HL-60/S4 treated with retinoic acid at 250 ng/mL for 4 days and 3 days (cell line): ENCODE data around the gene TRIM23.
"Not testable (repeated sequence)": the region's sequence is repeated elsewhere in the genome, so short reads cannot be mapped to it uniquely, and the experiment has no call there.

Source experiments
- in situ Hi-C: fragments of 300-500 bp; cut with MboI; formaldehyde crosslinking; loops from 2 replicates; pipeline ENCODE4 v1.7.0; 2022; ENCODE audit warnings: low sequenced_read_pairs

The TRIM23 gene

DNA sequence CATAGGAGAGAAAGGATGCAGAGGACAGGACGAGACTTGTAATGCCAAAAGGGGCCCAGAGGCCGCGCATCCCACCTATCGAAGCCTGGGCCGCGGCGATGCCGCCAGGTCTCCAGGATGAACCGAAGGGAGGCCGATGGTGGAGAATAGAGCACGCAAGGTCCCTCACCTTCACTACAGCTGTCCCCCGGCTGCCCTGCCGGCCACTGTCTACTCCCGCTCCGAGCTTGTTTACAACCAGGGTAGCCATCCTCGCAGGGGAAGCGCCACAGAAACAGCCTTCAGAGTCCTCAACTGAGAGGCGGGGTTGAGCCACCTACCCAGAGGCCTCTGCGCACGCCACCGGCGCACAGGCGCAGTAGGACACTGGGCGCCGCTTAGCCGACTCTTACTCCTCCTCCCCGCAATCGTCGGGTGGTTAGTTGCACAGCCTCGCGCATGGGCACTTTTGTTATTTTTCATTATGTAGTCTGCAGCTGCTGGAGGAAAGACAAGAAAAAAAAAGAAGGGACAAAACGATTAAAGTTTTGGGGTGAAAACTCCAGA is at the start of gene TRIM23:
TSS of gene TRIM23 (minus strand) at position 309 of the 546 bp plus-strand sequence. CDS start at position 250, 59 bp downstream.
- in situ Hi-C loops: no loop called here

DNA sequence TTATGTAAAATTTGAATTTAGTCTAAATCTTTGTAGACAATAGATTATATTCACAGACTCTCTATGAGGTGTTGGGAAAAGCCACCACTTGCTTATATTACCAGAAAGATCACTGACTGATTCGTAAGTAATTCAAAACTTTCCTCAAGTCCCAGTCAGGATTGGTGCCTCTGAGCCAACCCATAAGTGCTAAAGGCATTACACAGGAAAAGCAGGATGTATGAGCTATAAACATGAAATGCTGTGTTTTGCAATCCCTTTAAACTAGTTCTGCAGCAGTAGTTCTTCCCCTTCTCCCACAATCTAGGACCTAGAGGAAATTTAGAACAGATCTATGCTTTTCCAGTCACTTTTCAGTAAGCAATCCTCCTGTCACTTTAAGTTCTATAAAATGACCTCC is 48.7 kb upstream of the TRIM23 start:
- in situ Hi-C loops: no loop called here

DNA sequence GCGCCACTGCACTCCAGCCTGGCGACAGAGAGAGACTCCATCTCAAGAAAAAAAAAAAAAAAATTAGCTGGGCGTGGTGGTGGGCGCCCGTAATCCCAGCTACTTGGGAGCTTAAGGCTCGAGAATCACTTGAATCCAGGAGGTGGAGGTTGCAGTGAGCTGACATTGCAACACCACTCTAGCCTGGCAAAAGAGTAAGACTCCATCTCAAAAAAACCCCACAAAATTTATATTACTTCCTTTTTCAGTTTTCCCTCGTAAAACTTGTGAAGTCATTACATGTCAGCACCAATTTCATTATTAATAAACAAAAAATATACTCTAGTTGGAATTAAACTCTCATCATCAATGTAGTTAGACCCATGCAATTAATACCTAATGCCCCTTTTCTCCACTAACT is 44.6 kb upstream of the TRIM23 start:
- in situ Hi-C loops: no loop called here

DNA sequence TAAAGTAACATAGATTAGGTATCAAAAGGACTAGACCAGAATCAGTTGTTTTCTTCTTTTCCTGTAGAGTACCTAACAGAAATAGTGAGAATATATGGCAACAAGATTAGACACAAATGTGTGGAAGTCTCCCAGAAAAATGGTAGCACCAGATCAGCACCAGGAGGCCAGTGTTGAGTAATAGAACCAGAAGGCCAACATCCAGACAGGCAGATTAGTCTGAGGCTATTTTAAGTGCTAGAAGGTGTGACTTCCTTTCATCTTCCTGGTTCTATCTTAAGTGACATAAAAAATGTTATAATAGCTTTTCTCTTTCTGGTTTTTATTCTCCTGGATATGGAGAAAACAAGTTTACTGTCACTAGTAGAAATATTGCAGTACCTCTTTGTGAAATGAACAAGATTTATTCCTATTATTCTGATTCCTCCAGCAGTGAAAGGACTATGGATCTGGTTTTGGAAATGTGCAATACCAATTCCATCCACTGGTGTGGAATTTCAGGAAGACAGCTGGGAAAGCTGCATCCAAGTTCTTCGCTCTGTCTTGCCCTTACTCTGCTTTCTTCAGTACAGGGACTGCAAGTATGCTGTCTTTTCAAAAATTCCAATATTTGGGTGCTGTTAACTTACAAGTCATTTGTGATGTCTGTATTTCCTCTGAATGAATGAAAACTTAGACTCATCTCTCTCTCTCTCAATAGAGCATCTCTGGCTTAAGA is 39.8 kb upstream of the TRIM23 start:
- in situ Hi-C loops: no loop called here

DNA sequence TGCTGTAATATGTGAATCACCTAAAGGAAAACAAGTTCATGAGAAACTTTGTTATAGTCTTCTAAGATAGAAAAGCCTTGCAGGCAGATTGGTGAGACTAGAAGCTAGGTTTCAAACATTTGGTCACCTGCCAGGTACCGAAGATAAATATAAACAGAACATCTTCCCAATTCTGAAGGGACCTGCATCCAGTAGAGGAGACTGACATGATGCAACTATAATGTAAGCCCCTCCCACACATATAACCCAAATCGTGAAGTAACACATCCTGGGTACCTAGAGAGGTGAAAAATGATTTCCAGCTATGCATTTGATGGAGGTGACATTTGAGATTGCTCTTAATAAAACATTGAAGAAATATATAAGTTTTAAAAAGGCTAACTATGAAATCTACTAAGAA is 30.6 kb upstream of the TRIM23 start:
- in situ Hi-C loops: no loop called here

DNA sequence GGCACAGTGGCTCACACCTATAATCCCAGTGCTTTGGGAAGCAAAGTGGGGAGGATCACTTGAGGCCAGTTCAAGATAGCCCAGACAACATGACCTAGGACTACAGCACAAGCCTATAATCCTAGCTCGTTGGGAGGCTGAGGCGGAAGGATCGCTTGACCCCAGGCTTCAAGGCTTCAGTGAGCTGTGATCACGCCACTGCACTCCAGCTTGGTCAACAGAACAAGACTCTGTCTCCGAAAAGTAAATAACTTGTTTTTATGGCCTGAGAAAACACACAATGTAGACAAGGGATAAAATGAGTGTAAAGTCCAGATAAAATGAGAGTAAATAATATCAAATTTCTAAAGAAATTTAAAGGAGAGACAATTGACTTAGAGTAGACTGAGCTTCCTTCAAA is 27.0 kb upstream of the TRIM23 start:
- in situ Hi-C loops: no loop called here

DNA sequence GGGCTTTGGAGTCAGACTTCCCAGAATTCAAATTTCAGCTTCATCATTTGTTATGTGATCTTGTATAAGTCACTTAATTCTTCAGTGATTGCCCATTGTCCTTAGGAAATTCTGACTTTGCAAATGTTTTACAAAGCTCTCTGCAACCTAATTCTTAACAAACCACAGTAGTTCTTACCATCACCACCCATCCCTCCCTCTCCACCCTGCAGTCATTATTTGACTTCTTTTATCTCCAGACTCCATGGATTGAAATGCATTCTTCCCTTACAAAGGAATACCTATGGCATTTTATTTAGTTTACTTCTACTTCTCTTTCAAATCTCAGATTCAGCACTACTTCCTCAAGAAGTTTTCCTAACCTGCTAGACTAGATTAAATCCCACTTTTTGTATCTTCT is 23.8 kb upstream of the TRIM23 start:
- in situ Hi-C loops: no loop called here

DNA sequence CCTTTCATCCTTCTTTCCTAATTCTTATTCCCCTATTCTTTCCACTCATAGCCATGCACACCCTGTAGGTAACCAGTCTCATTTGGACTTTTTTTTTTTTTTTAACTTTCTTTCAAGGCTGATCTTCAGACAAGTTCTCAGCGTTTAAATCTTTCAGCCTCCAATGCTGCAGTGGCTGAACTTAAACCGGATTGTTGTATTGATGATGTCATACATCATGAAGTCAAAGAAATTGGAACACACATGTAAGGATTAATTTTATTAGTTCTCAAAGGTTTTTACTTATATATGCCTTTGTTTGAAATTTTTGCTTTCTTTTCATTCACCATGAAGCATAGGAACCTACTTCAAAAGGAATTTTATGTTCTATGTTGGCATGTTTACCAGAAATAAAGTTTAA is 22.8 kb upstream of the TRIM23 start:
- in situ Hi-C loops: no loop called here

DNA sequence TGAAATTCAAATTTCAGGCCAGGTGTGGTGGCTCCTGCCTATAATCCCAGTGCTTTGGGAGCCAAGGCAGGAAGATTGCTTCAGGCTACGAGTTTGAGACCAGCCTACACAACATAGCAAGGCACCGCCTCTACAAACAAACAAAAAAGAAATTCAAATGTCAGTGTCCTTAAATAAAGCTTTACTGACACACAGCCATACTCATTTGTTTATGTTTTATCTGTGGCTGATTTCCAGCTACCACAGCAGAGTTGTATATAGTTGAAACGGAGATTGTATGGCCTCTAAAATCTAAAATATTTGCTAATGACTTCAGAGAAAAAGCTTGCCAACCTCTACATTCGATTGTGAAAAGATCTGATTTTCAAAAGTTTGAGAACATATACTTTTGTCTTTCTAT is 16.1 kb upstream of the TRIM23 start:
- in situ Hi-C loops: no loop called here

DNA sequence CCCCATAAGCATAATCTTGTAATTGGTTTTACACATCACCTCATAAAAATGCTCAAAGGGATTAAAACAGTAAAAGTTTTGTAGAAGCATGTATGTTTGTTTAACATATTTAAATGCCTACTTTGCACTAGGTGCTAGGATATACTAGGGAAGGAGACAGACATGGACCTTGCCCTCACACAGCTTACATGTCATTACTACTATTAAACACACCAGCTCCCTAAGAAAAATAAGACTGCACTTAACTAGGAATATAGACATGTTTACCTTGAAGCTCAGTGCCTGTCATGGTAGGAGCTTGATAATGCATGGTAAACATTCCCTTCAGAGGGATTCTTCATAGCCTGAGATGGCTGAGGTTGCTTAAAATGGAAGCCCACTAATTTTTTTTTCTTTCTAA is 6.8 kb upstream of the TRIM23 start:
- in situ Hi-C loops: no loop called here

DNA sequence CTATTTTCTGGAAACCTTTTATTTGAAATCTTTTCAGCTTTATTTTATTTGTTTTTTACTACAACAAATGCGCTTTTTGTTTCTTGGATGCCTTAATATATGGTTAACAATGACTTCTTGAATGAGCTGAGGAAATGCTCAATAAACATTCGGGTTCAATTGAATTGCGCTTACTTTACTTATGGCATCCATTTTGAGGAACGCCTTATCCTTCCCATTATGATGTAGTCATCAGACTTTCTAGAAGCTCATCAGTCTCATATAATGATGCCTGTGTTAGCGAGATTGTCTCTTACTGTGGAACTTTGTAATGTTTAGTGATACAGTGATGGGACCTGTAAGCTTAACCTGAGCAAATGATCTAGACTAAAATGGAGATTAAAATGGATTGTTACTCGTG is 1.6 kb upstream of the TRIM23 start:
- in situ Hi-C loops: no loop called here

DNA sequence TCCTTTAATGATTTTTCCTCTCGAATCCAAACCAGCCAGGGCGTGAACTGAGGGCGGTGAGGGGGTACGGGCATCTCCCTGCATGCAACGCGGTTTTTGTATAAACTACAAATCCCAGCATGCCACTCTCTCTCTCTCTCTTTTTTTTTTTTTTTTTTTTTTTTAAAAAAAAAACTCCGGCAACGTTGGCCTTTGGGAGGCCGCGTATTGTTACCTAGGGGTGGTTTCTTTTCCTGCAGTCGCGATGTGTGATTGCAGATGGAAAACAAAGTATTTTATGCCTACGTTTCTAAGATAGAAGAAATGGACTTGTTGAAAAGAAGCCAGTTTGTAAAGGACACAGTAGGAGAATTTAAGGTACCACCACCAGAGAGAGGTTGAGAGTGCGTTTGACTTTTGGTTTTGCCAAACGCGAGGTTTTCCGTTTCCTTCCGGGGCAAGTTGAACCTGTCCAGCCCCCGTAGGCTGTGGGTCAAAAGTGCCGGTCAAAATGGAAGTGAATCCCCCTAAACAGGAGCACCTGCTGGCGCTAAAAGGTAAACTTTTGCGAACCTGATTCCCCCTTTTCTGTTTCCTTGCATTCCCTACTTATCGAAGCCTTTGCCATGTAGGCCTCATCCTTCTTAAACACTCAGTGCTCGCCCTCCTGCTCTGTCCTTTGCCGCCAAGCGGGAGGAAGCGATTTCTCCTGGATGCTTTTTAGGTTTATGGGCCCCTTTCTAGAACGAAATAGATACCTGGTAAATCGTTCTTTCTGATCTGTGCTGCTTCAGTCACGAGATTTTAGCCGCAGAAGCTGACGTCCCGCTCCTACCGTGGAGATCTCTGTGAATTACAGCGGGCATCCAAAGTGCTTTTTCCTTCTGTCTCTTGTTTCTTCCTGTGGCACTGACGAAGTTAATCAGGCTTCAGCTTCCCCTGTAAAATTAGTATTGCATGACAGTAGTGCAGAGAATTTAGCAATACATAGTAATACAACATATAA is 730 bp upstream of the TRIM23 start, which contains the start of the genes SHLD3 and TRAPPC13:
TSS of gene SHLD3 (plus strand) at position 457 of the 985 bp plus-strand sequence. CDS start 4,561 bp downstream, outside the sequence.
TSS of gene TRAPPC13 (plus strand) at position 457 of the 985 bp plus-strand sequence. CDS start at position 491, 34 bp downstream.
- in situ Hi-C loops: no loop called here

DNA sequence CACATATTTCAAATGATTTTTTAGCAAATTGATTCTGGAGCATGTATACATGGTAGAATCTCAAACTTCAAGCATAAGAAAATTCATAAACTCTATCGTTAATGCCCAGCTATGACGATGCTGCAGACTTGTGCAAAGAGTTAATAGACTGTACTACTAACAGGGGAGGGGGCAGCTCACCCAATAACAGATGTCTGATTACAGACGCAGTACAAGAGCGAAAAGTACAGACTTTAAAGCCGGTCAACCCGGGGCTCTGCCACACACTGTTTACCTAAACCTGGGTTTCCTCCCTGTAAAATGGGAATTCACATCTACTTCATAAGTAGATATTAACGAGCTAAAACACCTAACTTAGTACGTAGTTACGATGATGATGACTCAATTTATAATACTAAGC is 651 bp downstream of the TRIM23 start:
- in situ Hi-C loops: no loop called here

DNA sequence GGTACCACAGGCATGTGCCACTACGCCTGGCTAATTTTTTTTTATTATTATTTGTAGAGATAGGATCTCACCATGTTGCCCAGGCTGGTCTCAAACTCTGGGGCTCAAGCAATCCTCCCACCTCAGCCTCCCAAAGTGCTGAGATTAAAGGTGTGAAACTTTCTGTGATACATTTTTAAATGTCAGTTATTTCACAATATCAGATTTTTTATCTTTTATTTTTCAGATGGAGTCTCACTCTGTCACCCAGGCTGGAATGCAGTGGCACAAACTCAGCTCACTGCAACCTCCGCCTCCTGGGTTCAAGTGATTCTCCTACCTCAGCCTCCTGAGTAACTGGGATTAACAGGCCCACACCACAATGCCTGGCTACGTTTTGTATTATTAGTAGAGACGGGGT is 2.2 kb downstream of the TRIM23 start:
- in situ Hi-C loops: not testable (repeated sequence)

DNA sequence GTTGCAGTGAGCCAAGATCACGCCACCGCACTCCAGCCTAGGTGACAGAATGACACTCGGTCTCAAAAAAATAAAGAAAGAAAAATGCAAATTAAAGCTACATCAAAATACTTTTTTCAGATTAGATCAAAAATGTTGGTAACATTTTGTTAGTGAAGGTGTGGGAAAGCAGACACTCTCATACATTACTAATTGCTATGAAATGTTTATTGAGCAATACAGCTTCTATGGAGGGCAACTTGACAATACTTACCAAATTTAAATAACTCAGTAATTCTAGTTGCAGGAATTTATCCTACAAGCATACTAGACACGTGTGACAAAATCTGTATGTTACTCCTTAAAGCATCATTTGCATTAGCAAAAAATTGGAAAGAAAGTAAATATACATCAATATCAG is 4.1 kb downstream of the TRIM23 start:
- in situ Hi-C loops: no loop called here

DNA sequence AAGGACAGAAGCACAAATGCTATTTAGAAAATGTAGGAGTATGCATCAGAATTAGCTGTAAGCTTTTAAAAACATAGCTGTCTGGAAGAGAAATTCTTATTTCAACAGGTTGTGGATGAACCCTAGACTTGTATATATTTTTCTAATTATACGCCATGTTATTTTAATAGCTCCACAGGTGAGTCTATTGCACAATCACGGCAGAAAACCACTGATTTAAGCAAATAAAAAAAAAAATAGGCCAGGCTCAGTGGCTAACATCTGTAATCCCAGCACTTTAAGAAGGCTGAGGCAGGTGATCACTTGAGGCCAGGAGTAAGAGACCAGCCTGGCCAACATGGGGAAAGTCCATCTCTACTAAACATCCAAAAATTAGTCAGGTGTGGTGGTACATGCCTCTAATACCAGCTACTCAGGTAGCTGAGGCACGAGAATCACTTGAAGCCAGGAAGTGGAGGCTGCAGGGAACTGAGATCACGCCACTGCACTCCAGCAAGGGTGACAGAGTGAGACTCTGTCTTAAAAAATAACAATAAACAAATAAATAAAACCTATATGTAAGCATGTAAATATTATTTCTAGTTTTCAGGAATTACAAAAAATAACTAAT is 11.7 kb downstream of the TRIM23 start:
- in situ Hi-C loops: no loop called here

DNA sequence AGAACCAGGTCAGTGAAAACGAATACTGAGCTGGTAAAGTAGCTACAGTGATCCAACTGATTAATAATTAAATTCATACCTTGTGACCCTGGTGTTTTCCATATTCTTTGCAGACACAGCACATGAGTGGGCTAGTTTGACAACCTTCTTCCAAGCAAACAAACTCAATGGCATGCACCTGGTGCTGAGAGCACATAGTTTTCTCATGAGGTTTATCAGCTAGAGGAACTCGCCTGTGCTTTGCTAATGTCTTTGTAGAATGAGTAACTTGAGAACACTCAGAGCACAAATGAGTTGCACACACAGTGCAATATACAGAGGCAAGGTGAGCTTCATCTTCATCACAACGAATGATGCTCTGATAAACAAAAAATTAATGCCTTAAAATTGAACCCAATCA is 12.6 kb downstream of the TRIM23 start:
- in situ Hi-C loops: no loop called here

DNA sequence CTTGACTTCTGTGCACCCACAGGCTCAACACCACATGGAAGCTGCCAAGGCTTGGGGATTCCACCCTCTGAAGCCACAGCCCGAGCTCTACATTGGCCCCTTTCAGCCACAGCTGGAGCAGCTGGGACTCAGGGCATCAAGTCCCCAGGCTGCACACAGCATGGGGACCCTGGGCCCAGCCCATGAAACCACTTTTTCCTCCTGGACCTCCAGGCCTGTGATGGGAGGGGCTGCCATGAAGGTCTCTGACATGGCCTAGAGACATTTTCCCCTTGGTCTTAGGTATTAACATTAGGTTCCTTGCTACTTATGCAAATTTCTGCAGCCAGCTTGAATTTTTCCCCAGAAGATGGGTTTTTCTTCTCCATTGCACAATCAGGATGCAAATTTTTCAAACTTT is 22.4 kb downstream of the TRIM23 start:
- in situ Hi-C loops: not testable (repeated sequence)

DNA sequence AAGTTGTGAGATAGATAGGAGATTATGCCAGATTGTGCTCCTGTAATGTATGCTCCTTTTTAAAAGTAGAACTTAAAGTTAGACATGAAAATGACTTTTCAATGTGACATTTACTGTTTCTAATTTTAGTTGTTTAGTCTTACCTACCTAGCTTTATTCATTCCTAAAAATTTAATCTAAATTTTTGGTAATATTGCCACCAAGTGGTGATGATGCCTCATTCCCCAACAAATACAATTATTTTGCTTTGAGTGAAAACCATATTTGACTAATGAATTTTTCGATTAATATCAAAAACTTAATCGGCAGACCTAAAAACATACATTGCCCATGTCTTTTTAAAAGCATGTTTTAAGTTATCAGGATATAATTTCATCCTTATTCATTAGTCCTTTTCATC is 35.4 kb downstream of the TRIM23 start:
- in situ Hi-C loops: no loop called here

DNA sequence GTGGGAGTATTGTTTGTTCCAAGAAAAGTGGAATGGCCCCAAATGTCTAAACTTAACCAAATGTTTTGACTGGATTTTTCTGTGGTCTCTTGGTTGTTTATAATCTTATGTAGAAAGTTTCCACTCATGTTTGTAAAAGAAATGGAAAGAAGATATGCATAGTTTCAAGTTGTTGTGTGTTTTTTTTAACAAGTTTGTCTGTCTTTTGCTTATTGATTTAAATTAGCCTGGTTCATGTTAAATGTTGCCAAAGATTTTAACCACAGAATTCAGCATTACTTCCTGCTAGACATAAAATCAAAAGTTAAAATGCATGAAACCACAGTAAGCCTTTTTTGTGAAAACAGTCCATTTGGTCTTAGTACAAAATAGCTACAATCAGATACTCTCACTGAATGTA is 47.0 kb downstream of the TRIM23 start:
- in situ Hi-C loops: no loop called here

DNA sequence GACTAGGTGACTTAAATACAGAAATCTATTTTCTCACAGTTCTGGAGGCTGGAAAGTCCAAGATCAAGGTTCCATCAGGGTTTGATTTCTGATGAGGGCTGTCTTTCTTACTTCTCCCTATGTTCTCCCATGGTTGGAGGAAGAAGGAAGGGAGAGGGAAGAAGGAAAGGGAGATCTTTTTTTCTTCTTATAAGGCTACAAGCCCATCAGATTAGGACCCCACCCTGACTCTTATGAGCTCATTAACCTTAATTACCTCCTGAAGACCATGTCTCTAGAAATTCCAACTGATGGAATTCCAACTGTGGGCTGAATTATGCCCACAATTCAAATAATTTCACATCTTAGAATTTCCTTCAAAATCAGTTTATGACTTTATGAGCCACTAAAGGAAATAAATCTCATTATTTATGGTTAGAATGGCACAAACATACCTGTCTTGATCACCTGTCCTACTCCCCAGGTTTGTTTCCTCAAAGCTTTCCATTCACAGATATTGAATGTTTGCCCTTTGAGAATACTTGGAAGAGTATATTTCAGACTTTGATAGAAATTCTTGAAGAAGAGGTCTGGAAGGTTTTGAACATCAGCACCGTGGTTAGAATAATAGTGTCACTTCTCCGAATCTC is 53.4 kb downstream of the TRIM23 start:
- in situ Hi-C loops: no loop called here
